ENCODE measurements around the gene PKN2. TPM values are rescaled to one million over a fixed set of nuclear protein-coding genes. Genes with fewer than 3 reads are reported as not detected.

Gene PKN2
- total RNA-seq, 1 donor from 2014 or later: 24.6 TPM

DNA sequence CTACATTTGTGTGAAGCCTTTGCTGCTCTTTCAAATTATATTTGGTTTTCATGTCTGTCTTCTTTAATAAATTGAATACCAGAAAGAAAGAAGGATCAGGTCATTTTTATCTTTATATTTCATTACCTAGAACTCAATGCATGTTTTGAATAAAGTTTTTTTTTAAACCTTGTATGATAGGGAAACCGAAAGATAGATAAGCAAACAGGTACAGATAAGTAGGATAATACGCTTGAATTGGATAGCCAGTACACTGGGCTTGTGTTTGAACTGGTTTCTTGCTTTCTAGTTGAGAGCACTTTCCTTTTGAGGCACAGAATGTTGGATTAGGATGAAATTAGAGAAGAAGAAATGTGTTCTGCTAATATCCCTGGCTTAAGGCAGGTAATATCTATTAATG is 46.9 kb downstream of the PKN2 start:
- intact Hi-C loops (cut with micrococcal nuclease): no loop called here

DNA sequence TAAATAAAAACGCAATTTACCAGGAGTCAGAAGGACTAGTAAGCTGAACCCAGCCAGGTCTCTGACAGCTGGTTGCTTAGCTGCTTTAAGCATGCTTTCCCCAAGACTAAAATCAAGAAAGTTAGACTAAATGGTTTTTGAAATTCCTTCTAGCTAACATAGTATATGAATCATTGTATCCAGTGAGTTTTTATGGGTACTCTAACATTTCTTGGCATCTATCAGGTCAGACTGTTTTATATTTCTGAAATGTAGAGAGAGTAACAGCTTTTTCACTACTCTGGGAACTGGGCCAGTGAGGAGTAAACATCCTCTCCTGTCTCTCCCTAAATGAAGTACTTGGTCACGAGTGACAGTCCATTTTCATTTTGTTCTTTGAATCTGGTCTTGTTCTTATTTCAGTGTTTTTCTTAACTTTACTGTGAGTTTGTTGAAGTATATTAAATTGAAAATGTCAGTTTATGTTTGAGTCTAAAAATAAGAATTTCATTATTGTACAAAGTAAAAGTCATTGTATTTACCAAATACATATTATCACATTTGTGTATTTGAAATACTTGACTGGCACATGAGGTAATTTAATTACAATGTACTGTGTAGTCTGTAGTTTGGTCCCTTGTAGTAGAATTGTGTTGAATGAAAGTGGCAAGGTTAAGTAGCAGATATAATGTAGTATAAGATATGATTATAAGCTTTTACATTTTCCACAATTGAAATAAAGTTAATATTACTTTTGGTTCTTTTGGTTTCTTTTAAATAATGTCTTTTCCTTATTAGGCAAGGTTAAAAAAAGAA is 47.6 kb downstream of the PKN2 start:
- intact Hi-C loops (cut with micrococcal nuclease): no loop called here

DNA sequence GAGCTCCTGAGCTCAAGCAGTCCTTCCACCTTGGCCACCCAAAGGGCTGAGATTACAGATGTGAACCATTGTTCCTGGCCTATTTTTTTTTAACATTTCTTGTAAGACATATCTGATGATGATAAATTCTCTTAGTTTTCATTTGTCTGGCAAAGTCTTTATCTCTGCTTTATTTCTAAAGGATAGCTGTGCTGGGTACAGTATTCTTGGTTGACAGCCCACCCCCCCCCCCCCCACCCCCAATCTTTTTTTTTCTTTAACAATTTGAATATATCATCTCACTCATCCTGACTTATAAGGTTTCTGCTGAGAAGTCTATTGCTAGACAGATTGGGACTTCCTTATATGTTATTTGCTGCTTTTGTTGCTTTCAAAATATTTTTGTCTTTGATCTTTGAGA is 51.3 kb downstream of the PKN2 start:
- intact Hi-C loops (cut with micrococcal nuclease): no loop called here

DNA sequence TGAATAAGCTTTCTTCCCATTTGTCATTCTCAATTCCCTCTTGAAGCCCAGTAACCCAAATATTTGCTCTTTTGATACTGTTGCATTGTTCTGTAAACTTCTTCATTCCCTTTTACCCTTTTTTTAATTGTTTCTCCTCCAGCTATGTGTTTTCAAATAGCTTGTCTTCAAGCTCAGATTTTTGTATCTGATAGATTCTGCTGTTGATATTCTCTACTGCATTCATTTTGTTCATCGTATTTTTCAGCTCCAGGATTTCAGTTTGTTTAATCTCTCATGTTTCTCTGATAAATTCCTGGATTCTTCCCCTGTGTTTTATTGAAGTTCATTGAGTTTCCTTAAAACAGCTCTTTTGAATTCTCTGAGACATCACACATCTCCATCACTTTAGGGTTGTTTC is 51.8 kb downstream of the PKN2 start:
- intact Hi-C loops (cut with micrococcal nuclease): loop anchor here (2.0 kb wide), 1 partner anchor 141 kb away; no protein-coding TSS in a partner anchor

DNA sequence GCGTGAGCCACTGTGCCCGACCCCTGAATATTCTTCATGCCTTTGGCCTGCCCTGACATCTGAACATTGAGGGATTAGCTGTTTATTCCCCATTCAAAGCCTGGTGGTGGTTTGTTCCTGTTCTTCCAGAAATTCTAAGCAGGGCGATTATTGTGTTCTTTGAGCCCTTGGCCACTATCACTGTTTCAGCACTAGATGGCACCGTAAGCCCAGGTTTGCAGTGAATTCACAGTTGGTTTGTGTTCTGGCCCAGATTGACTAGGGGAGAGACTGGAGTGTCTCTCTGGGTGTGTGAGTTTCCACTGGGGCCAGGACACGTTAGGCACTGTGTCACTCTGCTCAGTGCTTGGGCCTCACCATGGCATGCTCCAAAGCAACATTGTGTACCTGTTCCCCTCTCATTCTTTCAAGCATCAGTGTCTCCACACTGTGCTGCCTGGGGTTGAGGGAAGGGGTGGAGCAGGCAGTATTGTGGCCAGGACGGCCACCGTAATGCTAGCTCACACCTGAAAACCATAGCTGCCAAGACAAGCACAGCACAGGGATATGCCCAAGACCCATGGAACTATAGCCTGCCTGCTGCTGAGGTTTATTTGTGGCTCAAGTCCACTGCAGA is 52.7 kb downstream of the PKN2 start:
- intact Hi-C loops (cut with micrococcal nuclease): loop anchor here (2.0 kb wide), 1 partner anchor 140 kb away; no protein-coding TSS in a partner anchor

DNA sequence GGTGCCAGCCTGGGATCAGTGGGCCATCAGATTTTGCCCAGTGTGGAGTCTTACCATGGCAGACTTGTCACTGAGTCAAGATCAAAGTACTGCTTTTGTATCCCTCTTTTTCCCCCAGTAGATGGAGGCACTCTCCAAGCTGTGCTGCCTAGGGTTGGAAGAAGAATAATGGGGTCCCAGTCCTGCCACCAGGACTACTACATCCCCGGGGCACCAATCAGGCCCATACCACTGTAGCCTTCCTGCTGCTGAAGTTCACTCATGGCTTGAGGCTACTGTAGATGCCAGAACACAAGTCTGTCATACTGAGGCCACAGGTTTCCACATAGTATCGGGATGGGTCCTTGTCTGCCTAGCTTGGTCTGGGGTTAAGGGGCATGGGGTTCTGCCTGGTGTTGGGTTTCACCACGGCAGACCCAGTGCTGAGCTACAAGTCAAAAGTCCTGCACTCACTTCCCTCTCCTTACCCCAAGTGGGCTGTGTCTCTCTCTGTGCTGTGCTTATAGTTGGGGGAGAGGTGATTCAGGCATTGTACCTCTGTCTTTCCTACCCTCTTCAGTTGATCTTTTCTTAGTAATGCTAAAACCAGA is 53.4 kb downstream of the PKN2 start:
- intact Hi-C loops (cut with micrococcal nuclease): loop anchor here (2.0 kb wide), 1 partner anchor 139 kb away; no protein-coding TSS in a partner anchor

DNA sequence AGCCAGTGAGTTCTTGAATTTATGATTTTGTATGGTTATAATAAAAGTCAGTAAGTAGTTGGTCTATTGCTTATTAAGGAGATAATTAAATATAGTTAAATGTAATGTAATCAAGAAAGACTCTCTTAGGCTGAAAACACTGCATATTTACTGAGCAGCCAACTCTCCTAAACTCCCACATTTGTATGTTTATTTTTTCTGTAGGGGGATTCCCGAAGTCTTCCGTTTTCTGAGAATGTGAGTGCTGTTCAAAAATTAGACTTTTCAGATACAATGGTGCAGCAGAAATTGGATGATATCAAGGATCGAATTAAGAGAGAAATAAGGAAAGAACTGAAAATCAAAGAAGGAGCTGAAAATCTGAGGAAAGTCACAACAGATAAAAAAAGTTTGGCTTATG is 56.7 kb downstream of the PKN2 start:
- intact Hi-C loops (cut with micrococcal nuclease): no loop called here

DNA sequence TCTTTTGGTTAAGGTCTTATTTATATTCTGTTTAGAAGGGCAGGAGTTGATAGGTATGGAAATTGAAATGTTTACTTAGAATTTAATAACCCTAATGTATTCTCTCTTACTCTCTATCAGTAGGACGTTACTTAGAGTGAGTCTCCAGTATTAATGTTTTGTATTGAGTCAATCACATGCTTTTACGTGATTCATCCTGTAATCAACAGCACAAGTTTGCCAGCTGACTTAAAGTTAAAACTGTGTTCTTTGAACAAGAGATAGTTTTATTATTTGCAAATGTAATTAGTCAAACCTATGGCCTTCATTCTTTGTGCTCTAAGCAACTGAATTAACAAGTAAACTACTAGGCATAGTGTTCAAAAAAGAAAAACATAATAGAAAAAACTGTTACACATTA is 57.3 kb downstream of the PKN2 start:
- intact Hi-C loops (cut with micrococcal nuclease): no loop called here

DNA sequence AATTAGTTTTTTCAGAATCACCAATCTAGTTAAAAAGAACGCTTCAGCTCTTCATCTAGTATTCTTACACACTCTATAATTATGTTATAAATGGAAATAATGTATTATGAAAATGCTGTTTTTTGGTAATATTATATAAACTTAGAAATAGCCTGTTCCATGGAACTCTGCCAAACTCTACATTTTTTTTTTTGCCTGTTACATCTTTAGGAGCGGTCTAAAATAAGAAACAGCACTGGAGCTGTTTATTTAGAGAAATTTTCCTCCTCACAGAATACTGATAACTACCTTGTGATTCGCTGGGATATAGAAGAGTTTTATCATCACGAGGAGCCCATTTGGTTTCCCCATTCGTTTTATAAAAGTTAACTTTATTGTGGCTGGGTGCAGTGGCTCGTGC is 58.5 kb downstream of the PKN2 start:
- intact Hi-C loops (cut with micrococcal nuclease): no loop called here

DNA sequence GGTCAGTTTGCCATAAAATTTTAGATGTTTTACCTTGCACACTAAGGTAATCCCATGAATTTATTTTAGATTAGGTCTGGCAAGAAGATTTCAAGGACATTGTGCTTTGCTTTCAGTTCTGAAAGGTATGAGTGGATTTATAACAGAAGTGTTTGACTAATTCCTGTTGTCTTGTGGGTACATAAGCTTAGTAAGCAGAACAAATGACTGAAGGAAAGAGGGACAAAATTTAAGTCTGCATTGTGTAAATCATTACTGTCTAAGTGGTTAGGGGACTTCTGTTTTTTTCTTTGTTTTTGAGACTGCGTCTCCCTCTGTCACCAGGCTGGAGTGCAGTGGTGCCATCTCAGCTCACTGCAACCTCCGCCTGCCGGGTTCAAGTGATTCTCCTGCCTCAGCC is 60.1 kb downstream of the PKN2 start:
- intact Hi-C loops (cut with micrococcal nuclease): no loop called here

DNA sequence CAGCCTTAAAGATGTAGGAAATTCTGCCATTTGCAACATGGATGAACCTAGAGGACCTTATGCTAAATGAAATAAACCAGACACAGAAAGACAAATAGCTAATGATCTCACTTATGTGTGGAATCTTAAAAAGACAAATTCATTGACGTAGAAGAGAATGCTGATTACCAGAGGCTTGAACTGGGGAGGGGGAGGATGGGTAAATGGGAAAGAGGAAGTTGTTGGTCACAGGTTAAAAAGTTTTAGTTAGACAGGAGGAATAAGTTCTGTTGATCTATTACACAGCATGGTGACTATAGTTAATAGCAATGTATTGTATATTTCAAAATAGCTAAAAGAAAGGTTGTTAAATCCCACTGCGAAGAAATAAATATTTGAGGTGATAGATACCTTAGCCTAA is 62.8 kb downstream of the PKN2 start:
- intact Hi-C loops (cut with micrococcal nuclease): no loop called here

DNA sequence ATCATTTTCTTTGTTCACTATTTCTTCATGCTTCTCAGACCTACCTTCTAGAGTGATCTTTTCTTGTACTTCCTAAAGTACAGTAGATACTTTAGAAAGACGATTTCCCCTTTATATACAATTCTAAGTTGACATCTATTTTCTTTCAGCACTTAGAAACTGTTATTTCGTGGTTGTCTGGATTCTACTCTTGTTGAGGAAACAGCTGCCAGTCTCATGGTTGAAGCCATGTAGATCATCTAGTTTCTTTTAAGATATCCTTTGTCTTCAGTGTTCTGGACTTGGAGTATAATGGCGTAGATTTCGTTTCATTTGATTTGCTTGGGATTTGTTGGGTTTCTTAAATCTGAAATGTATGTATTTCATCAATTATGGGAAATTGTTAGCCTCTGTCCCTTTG is 67.6 kb downstream of the PKN2 start:
- intact Hi-C loops (cut with micrococcal nuclease): no loop called here

DNA sequence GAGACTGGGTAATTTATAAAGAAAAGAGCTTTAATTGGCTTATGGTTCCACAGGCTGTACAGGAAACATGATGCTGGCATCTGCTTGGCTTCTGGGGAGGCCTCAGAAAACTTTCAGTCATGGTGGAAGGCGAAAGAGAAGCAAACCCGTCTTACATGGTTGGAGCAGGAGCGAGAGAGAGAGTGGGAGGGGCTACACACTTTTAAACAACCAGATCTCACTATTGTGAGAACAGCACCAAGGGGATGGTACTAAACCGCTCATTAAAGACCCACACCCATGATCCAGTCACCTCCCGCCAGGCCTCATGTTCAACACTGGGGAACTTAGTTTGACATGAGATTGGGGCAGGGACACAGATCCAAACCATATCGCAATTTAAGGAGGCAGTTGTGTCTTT is 69.4 kb downstream of the PKN2 start:
- intact Hi-C loops (cut with micrococcal nuclease): no loop called here

DNA sequence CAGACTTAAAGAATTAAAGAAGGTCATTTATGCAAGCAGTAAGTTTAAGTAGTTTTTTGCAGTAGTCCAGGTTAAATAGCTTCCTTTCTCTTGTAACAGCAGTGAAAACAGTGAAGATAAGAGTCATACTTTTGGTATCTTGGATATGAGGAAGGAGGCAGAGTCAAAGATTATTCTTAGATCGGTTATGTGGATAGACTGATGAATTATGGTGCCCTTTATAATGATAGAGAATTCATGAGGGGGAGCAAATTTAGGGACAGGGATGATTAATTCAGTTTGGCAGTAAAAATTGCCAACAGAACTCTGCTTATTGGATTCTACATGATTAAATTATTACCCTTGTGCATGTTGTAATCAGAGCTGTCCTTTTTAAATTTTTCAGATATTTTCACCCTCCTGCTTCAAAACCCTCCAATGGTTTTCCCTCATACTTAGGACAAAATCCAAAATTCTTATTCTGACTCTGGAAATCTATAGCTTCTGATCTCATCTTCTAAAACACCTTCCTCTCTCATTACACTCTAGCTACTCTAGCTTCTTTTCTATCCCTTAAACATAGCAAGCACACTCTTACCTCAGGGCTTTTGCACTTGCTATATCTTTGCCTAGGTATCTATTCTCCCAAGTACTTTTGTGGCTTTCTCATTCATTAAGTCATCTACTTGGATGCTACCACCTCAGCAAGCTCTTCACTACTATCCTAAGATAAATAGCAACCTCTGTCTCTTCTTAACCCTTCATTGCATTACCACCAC is 79.8 kb downstream of the PKN2 start:
- intact Hi-C loops (cut with micrococcal nuclease): no loop called here

DNA sequence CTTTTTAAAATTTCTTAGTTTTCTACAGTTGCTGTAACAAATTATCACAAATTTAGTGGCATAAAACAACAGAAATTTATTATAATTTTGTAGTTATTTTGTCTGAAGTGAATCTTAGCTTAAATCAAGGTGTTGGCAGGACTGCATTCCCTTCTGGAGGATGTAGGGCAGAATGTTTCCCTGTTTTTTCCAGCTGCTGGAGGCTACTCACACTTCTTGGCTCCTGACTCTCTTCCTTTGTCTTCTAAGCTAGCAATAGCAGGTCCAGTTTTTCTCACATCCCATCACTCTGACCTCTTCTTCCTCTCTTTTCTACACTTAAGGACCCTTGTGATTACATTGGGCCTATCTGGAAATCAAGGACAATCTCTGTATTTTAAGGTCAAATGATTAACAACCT is 84.1 kb downstream of the PKN2 start:
- intact Hi-C loops (cut with micrococcal nuclease): no loop called here

DNA sequence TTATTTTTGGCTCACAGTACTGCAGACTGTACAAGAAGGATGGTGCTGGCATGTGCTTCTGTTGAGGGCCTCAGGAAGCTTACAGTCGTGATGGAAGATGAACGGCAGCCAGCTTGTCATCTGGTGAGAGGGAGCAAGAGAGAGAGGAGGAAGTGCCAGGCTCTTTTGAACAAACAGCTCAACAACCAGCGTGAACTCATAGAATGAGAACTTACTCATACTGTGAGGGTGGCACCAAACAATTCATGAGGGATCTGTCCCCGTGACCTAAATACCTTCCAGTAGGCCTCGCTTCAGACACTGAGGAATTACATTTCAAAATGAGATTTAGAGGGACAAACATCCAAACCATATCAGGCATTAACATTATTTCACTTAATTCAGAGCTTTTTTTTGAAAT is 84.7 kb downstream of the PKN2 start:
- intact Hi-C loops (cut with micrococcal nuclease): no loop called here

DNA sequence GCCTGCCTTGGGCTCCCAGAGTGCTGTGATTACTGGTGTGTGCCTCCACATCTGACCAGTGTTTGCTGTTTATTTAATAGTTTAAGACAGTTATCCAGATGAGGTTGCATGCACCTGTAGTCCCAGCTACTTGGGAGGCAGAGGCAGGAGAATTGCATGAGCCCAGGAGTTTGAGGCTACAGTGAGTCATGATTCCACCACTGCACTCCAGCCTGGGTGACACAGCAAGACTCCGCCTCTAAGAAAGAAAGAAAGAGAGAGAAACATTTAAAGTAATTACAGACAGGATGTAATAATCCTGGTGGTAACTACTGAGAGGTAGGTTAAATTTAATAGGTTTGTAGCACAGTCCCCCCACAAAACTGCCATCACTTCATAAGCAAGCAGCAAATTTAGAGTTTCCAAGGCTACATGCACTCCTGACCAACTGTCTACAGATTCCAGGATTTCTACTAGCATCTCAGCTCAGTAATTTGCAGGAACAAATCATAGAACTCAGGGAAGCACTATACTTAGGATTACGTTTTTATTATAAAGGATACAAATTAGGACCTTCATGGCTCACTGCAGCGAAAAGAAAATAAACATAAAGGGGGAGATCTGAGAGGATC is 89.6 kb downstream of the PKN2 start:
- intact Hi-C loops (cut with micrococcal nuclease): no loop called here

DNA sequence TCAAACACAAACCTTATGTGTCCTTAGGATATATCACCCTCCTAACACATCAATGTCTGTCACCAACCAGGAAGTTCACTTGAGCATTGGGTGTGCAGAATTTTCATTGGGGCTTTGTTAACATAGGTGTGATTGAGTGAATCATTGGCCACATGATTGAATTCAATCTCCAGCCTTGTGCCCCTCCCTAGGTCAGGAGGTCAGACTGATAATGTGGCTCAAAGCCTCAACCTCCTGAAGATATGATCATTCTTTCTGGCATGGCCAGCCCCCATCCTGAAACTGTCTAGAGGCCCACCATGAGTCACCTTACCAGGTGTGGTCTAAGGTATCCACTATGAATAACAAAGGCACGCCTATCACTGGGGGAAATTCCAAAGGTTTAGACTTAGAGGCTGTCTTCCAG is 90.1 kb downstream of the PKN2 start:
- intact Hi-C loops (cut with micrococcal nuclease): no loop called here

DNA sequence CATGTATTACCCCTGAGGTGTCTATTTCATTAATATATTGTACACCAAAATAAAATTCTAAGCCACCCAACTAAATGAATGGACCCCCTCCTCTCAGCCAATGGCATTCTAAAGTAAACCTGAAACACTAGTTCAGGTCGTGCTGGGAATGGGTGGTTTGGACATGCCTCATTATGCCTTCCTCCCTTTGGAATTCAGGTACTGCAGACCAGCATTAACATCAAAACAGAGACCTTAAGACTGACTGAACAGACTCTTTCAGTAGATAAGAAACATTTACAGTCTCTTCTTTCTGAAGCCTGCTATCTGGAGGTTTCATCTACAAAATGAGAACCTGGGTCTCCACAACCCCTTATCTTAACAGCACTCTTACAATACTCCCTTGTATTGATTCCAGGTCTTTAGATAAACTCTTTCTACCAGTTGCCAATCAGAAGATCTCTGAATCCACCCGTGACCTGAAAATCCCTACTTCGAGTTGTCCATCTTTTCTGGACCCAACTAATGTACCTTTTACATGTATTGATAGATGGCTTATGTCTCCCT is 93.6 kb downstream of the PKN2 start:
- intact Hi-C loops (cut with micrococcal nuclease): no loop called here

DNA sequence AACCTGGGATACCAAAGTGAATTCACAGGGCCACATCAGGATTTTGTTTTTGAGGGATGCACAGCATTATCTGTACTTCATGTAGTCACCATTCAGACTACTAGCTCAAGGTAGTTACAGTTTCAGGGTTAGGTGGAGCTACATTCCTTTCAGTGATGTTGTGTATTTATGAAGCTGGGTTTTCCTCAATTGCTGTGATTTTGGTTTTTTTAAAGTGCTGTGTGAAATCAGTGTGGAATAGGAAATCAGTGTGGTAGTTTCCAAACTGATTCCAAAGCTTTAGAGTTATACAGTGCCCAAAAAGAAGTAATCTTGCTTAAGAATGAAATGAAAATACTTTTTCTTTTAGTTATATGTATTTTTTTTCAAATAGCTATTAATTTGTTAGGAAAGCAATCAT is 95.8 kb downstream of the PKN2 start:
- intact Hi-C loops (cut with micrococcal nuclease): no loop called here

DNA sequence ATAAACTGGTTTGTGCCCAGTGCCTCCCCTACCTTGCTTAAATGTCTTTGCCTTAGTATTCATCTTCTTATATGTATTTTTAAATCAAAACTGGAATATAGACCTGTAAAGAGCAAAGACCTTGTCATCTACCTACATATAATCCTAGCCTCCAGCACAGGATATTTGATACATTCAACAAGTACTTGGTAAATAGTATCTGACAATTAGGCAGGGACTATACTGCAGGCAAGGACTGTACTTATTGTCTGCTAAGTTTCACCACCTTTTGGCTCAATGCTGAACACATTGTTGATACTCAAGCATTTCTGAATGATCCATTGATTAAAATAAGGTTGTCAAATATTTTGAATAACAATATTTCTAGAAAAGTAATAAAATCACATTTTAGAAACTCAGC is 96.4 kb downstream of the PKN2 start:
- intact Hi-C loops (cut with micrococcal nuclease): no loop called here

Data from T-helper 2 cell treated with Interferon-gamma antibody and Interleukin-4, amounts not matched to agents 100 ng/mL and 5 ng/mL, for 36 hours (primary cell).